HL-60 (cell line): ENCODE measurements around the gene JPH3.

Experiments
- GABPA ChIP-seq: IDR thresholded peaks from 2 replicates; pipeline ENCODE4 v1.6.1; 2012; ENCODE audit warnings: low read depth
- POLR2AphosphoS5 ChIP-seq: IDR thresholded peaks from 2 replicates; pipeline ENCODE4 v1.6.1; 2012; ENCODE audit warnings: low read depth
- TF ChIP-seq, protein P1 (sequence below): IDR thresholded peaks from one replicate; pipeline ENCODE4 v1.5.1; 2011; ENCODE audit warnings: low read length, control low read depth, inconsistent platforms; ENCODE audit not compliant: insufficient read depth
- TF ChIP-seq, protein P2 (sequence below): IDR thresholded peaks from 2 replicates; pipeline ENCODE4 v1.6.1; 2012; ENCODE audit warnings: low read depth; ENCODE audit not compliant: insufficient replicate concordance

DNA sequence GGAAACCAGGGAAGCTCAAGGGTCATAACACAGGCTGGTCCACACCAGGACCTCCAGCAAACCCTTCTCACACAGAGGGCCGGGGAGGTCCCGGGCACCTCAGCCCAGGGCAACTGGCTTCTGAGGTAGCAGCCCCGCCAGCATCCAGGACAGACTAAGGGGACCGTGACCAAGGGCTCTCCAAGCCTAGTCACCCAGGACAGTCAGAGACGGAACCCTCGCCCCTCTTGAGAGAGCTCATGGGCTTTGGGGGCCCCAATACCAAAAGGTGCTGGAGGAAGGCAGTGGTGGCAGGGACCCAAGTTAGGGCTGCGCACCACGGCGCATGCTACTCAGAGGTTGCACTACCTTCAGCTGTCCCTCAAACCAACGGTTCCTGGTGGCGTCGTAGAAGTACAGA, 108.6 kb downstream of the JPH3 start:
- TF ChIP-seq, protein P1, sequence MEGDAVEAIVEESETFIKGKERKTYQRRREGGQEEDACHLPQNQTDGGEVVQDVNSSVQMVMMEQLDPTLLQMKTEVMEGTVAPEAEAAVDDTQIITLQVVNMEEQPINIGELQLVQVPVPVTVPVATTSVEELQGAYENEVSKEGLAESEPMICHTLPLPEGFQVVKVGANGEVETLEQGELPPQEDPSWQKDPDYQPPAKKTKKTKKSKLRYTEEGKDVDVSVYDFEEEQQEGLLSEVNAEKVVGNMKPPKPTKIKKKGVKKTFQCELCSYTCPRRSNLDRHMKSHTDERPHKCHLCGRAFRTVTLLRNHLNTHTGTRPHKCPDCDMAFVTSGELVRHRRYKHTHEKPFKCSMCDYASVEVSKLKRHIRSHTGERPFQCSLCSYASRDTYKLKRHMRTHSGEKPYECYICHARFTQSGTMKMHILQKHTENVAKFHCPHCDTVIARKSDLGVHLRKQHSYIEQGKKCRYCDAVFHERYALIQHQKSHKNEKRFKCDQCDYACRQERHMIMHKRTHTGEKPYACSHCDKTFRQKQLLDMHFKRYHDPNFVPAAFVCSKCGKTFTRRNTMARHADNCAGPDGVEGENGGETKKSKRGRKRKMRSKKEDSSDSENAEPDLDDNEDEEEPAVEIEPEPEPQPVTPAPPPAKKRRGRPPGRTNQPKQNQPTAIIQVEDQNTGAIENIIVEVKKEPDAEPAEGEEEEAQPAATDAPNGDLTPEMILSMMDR: no peak
- TF ChIP-seq, protein P2, sequence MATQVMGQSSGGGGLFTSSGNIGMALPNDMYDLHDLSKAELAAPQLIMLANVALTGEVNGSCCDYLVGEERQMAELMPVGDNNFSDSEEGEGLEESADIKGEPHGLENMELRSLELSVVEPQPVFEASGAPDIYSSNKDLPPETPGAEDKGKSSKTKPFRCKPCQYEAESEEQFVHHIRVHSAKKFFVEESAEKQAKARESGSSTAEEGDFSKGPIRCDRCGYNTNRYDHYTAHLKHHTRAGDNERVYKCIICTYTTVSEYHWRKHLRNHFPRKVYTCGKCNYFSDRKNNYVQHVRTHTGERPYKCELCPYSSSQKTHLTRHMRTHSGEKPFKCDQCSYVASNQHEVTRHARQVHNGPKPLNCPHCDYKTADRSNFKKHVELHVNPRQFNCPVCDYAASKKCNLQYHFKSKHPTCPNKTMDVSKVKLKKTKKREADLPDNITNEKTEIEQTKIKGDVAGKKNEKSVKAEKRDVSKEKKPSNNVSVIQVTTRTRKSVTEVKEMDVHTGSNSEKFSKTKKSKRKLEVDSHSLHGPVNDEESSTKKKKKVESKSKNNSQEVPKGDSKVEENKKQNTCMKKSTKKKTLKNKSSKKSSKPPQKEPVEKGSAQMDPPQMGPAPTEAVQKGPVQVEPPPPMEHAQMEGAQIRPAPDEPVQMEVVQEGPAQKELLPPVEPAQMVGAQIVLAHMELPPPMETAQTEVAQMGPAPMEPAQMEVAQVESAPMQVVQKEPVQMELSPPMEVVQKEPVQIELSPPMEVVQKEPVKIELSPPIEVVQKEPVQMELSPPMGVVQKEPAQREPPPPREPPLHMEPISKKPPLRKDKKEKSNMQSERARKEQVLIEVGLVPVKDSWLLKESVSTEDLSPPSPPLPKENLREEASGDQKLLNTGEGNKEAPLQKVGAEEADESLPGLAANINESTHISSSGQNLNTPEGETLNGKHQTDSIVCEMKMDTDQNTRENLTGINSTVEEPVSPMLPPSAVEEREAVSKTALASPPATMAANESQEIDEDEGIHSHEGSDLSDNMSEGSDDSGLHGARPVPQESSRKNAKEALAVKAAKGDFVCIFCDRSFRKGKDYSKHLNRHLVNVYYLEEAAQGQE: no peak
- TF ChIP-seq POLR2AphosphoS5: no peak
- no peak for TF ChIP-seq GABPA
